NCI-H446 (cell line): ENCODE results near the gene AGPAT4.
A peak's percentile ranks its signal among the peaks of the same experiment; 100 is the strongest.
"Not testable (repeated sequence)": the region's sequence is repeated elsewhere in the genome, so short reads cannot be mapped to it uniquely, and the experiment has no call there.

Experiments
- DNase-seq, 2 experiments: peaks; one replicate each; lab custom pipeline; 2025; lab: John Stamatoyannopoulos, UW

The AGPAT4 gene

GRCh38 chr6:161200610-161201370, 73.1 kb downstream of the AGPAT4 start:
- DNase-seq, result no peak

GRCh38 chr6:161199850-161200249, 74.0 kb downstream of the AGPAT4 start:
- DNase-seq, result no peak

- DNase-seq, result no peak
Measured at GRCh38 chr6:161198783-161199460, 74.9 kb downstream of the AGPAT4 start.

- DNase-seq, result no peak
Measured at GRCh38 chr6:161198176-161198575, 75.7 kb downstream of the AGPAT4 start.

- DNase-seq, result no peak
Measured at GRCh38 chr6:161195386-161195785, 78.5 kb downstream of the AGPAT4 start.

GRCh38 chr6:161194374-161194773, 79.5 kb downstream of the AGPAT4 start:
- no peak for DNase-seq

GRCh38 chr6:161192636-161193411, 81.0 kb downstream of the AGPAT4 start:
- DNase-seq, result no peak

- no peak for DNase-seq
Measured at GRCh38 chr6:161191671-161192070, 82.2 kb downstream of the AGPAT4 start.

GRCh38 chr6:161191007-161191406, 82.9 kb downstream of the AGPAT4 start:
- no peak for DNase-seq

GRCh38 chr6:161189891-161190290, 84.0 kb downstream of the AGPAT4 start:
- no peak for DNase-seq

GRCh38 chr6:161188547-161189465, 85.1 kb downstream of the AGPAT4 start:
- DNase-seq, result no peak

GRCh38 chr6:161186173-161186769, 87.6 kb downstream of the AGPAT4 start:
- no peak for DNase-seq

GRCh38 chr6:161181121-161181520, 92.7 kb downstream of the AGPAT4 start:
- no peak for DNase-seq

- not testable (repeated sequence) for DNase-seq
Measured at GRCh38 chr6:161178155-161178554, 95.7 kb downstream of the AGPAT4 start.

GRCh38 chr6:161176428-161176827, 97.4 kb downstream of the AGPAT4 start:
- DNase-seq, result not testable (repeated sequence)

- DNase-seq, result not testable (repeated sequence)
Measured at GRCh38 chr6:161172769-161173168, 101.1 kb downstream of the AGPAT4 start.

GRCh38 chr6:161171207-161171606, 102.7 kb downstream of the AGPAT4 start:
- DNase-seq, result no peak

GRCh38 chr6:161169696-161170095, 104.2 kb downstream of the AGPAT4 start:
- peak; percentile 1 to 61 for DNase-seq

- DNase-seq, result no peak
Measured at GRCh38 chr6:161169035-161169434, 104.8 kb downstream of the AGPAT4 start.

GRCh38 chr6:161168281-161168891, 105.5 kb downstream of the AGPAT4 start:
- DNase-seq, result peak; percentile 75 to 82

- no peak for DNase-seq
Measured at GRCh38 chr6:161166677-161167076, 107.2 kb downstream of the AGPAT4 start.
